HG03439 (cell line): ENCODE data around the gene EIF3F.

Experiments used
- ATAC-seq: cut with Tn5 transposase; IDR thresholded peaks from one replicate; pipeline ENCODE4 v1.9.1; 2021; ENCODE audit warnings: mild to moderate bottlenecking, moderate library complexity; ENCODE audit not compliant: unreplicated experiment

Gene EIF3F

GRCh38 chr11:8019314-8020243 is 32.4 kb downstream of the EIF3F start:
- no peak for ATAC-seq

- ATAC-seq = no peak
These were observed 33.1 kb downstream of the EIF3F start for GRCh38 chr11:8020244-8020597.

GRCh38 chr11:8021920-8022319 is 34.8 kb downstream of the EIF3F start:
- ATAC-seq = no peak

DNA sequence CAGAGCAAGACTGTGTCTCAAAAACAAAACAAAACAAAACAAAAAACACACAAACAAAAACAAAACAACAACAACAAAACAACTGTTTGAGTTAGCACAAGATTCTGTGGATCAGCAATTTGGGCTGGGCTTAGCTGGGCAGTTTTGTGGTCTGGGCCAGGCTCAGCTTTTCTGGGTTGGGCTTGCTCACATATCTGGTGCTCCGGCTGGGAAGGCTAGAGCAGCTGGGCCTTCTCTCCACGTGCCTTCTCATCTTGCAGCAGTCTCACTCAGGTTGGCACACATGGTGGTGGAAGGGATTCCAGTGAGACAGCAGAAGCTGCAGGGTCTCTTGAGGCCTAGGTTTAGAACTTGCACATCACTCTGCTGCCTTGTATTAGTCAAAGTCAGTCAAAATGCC is 35.7 kb downstream of the EIF3F start:
- ATAC-seq = no peak

- no peak for ATAC-seq
These were observed 36.9 kb downstream of the EIF3F start for GRCh38 chr11:8023831-8024555.

DNA sequence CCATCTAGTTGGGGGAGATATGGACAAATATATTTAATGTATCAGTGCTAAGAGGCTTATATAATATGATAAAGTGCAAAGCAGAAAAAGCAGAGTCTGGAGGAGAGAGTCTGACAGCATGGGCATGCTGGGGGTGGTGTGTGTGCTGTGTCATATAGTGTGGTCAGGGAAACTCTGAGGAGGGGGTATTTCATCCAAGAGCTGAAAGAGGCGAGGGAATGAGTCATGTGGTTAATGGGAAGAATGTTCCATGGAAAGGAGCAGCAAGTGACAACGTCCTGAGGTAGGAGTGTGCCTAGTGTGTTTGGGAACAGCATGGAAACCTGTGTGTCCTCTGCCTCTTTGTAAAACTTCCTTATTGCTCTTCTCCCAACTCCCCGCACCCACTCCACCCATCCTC is 38.0 kb downstream of the EIF3F start:
- ATAC-seq = no peak

DNA sequence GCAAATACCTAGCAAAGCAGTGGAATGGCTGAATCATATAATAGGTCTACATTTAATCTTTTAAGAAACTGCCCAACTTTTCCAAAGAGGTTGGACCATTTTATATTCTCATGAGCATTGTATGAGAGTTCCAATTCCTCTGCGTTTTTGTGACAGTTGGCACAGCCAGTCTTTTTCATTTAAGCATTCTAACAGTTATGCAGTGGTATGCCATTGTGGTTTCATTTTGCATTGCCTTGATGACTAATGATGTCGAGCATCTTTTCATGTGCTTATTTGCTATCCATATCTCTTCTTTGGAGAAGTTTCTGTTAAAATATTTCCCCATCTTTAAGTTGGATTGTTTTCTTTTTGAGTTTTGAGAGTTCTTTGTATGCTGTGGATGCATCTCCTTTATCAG is 38.7 kb downstream of the EIF3F start:
- ATAC-seq = no peak

DNA sequence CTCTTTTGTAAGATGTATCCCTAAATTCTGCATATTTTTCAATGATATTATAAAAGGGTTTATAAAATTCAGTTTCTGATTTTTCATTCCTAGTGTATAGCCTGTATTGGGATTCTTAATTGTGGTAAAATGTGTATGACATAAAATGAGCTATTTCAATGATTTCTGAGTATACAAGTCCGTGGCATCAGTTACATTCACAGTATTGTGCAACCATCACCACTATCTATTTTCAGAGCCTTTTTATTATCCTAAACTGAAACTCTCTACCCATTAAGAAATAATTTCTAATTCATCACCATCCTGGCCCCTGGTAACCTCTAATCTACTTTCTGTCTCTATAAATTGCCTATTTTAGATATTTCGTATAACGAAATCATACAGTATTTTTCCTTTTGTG is 39.8 kb downstream of the EIF3F start:
- no peak for ATAC-seq

DNA sequence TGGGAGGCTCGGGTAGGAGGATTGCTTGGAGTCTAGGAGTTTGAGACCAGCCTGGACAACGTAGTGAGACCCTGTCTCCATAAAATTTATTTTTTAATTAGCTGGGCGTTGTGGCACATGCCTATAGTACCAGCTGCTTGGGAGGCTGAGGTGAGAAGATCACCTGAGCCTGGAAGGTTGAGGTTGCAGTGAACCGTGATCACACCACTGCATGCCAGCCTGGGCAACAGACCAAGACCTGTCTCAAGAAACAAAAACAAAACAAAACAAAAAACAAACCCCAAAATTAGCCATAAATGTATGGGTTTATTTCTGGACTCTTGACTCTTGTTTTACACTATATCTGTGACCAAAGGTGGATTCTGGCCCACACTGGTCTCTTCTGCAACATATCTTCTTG is 41.6 kb downstream of the EIF3F start:
- ATAC-seq = no peak

DNA sequence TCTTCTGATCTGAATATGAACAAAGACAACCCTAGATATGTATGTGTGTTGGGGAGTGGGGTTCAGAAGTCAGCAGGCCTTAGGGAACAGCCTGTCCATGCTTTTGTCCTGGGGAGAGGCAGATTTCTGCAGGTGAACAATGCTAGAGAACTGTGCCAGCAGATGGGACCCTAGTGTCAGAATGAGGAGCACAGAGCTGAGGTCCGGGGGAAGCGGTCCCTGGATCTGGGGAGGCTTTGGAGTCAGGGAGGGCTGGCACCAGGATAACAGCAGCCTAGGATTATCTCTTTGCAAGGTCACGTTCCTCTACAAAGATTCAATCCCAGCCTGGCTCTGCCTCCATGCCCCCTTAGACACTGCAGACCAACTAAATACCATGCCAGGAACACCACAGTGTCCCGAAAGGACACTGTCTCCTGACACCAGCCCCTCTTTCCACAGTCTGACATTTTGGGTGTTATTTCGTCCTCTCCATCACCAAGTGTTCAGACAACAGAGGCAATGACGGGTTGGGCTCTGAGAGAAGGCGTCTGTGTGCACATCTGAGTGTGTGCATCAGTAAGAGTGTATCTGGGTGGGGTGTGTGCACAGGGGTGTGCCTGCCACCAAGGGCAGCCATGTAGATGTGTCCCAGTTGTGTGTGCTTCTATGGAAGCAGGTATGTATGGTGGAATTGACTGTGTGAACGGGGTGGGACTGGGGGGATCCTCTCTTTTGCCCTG is 43.5 kb downstream of the EIF3F start:
- ATAC-seq = no peak

DNA sequence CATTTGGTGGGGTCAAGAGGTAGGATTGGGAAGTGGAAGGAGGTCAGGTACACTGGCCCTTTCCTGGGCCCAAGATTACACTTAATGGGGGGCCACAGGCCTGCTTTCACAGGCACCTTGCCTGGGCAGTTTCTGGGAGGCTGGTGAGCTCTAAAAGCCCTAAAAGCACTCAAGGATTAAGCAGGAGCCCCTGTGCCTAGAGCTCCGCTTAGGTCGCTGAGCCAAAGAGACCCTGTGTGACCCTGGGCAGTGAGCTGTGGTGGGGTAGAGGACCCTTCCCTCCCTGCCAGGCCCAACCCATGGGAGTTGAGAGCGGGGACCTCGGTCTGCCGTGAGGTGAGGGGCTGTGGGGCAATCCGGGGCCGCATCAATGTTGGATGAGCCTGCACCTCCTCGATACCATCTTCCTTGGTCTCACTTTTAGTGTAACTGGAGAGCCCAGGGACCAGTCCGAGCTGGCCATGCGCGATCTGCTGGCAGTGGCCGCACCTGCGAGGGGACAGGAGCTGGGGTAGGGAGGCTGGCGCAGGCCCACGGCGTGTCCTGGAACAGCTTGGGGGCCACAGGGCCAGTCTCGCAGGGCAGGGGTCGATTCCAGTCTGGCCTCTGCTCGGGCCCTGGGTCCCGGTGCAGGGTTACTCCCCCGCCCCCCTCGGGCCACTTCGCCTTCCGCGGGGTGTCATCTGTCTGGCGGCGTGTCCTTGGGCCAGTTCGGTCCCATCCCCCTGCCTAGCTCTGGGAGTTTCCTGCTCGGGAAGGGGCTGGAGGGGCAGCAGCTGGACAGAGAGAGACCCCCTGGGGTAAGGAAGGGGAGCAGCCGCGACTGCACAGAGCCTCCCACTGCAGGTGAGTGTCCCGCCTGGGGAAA is 44.3 kb downstream of the EIF3F start:
- no peak for ATAC-seq

GRCh38 chr11:8032122-8032521 is 45.0 kb downstream of the EIF3F start:
- ATAC-seq = no peak

GRCh38 chr11:8032576-8033304 is 45.6 kb downstream of the EIF3F start:
- no peak for ATAC-seq

DNA sequence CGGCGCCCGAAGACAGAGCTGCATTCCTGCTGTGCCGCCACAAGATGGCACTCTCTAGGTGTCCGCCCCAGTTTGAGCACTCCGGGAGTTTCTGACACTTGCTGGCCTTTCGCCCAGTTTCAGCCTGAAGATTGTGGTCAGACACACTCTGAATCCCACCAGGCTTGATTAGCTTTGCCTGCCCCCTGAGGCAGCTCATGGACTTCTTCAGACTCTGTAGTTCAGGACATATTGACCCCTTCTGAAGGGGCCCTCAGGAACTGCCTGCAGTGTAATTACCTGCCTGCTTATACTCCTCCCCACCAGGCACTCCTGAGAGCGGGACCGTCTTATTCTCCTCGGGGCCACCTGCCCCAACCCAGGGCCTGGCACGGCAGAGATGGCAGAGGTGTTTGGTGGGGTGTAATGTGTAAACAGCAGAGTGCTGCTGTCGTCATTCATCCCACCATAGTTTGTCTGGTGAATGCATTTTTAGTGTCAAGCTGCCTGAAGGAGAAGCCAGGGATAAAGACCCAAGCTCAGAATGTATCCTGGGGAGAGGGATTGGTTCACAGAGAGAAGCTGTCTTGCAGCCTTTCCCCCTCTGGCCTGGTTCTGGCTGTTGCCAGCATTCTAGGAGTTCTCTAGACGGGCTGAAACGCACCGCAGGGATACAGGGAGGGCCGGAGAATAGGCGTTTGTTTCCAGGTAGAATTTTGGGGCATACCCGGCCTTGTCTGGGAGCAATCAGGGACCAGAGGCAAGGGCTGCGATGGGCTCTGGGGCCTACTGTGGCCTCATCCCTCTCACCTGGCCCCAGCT is 46.4 kb downstream of the EIF3F start:
- ATAC-seq = peak; percentile 62

DNA sequence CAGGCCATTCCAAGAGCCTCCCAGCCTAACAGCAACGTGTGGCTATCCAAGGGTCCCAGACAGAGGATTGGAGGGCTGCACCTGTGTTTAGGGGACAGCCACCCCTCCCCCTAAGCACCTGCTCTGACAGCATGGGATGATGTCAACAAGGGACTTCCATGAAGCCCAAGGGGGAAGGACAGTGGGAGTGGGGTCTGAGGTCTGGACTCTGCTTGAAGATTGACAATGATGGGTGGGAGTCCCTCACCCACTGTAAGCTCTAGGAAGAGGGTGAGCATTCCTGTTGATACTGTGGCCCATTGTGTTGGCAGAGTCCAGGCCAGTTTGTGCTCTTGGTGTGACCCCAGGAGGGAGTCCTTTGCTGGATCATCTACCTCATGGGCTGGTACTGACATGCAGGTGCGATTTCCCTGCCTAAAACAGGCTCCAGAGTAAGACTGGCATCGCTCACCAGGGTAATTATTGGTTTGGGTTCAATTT is 47.0 kb downstream of the EIF3F start:
- ATAC-seq = no peak

- ATAC-seq = no peak
These were observed 47.6 kb downstream of the EIF3F start for GRCh38 chr11:8034604-8035190.

DNA sequence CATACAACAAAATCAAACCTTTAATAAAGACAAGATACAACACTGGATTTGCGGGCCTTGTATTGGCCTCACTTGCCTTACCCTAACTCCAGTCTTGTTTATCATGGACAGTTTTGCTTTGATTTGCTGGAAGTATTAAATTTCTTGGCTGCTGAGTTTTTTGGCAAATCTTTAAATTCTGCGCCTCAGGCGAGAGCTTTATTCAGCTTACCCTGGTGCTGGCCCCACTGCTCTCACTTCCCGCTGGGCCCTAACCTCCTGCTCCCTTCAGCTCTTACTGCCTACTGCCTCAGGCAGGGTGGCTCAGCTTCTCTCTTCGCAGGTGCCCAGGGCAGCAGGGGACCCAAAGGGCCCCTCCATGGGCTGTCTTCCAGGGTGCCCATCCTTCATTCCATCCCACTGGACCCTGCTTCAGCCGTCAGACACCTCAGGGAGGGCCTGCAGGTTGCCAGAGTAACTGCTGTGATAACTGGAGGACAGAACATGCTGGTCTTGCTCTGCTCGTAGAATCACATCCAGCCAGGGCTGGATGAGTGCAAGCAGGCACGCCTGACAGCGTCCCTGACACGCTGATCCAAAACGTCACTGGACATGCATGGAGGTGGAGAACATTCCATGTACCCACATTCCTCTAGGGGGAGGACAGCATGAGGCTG is 48.2 kb downstream of the EIF3F start:
- no peak for ATAC-seq
